ENCODE measurements around the gene FBXL7. TPM values are rescaled to one million over a fixed set of nuclear protein-coding genes. Genes with fewer than 3 reads are reported as not detected.

The FBXL7 gene
- total RNA-seq, 2 experiments from 2014 or later: not detected

DNA sequence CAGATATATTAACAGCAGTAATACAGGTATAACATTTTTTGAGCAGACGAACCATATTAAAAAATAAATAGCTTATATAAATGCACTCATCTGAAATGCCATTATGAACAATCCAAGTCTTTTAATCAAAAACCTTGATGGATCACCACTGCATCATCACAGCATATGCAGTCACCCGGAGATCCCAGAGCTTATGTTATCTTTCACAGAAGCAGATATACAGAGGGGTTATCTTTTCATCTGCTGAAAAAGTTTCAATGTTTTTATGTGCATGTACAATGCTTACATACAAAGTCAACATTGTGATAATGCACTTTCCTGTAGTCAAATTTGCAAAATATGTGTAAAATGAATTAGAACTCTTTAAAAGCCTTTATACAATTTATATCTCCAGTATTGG is 211.9 kb downstream of the FBXL7 start:
- H3K9me3 ChIP-seq (ENCODE audit: control insufficient read depth in 1 of 2, insufficient read depth in 1 of 2, low read length in 2 of 2): no peaks in the 10 kb centered on the region
- Mint-ChIP-seq H3K9me3 (peaks cover 7% of the 10 kb centered on the region), H3K27ac (no peak overlapping the region), H3K27me3 (no peaks in the 10 kb centered on the region), H3K4me3 (no peak overlapping the region), H3K4me1 (ENCODE audit: low read depth) (no peaks in the 10 kb centered on the region), H3K36me3 (ENCODE audit: low read depth) (no peaks in the 10 kb centered on the region)
- no peaks in the 10 kb centered on the region for H3K4me1 ChIP-seq (ENCODE audit: insufficient read depth, low read length)
- TF ChIP-seq, protein P1, sequence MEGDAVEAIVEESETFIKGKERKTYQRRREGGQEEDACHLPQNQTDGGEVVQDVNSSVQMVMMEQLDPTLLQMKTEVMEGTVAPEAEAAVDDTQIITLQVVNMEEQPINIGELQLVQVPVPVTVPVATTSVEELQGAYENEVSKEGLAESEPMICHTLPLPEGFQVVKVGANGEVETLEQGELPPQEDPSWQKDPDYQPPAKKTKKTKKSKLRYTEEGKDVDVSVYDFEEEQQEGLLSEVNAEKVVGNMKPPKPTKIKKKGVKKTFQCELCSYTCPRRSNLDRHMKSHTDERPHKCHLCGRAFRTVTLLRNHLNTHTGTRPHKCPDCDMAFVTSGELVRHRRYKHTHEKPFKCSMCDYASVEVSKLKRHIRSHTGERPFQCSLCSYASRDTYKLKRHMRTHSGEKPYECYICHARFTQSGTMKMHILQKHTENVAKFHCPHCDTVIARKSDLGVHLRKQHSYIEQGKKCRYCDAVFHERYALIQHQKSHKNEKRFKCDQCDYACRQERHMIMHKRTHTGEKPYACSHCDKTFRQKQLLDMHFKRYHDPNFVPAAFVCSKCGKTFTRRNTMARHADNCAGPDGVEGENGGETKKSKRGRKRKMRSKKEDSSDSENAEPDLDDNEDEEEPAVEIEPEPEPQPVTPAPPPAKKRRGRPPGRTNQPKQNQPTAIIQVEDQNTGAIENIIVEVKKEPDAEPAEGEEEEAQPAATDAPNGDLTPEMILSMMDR (IDR thresholded peaks at IDR 0.05): no peak
- no peak for DNase-seq
- intact Hi-C loops (cut with DNase I, micrococcal nuclease): no loop called here
- ChIA-PET CTCF (no interaction called here), POLR2A (no interaction called here)
- ATAC-seq (ENCODE audit: poor library complexity): no peak
- H3K27ac ChIP-seq (ENCODE audit: low read depth in 1 of 2, low read length in 2 of 2): no peak overlapping the region
- H3K4me3 ChIP-seq (ENCODE audit: low read length): no peak overlapping the region
- H3K36me3 ChIP-seq (ENCODE audit: insufficient read depth, low read length): no peaks in the 10 kb centered on the region
- no peaks in the 10 kb centered on the region for H3K27me3 ChIP-seq (ENCODE audit: control insufficient read depth in 1 of 2, insufficient read depth in 2 of 2, low read length in 2 of 2)

DNA sequence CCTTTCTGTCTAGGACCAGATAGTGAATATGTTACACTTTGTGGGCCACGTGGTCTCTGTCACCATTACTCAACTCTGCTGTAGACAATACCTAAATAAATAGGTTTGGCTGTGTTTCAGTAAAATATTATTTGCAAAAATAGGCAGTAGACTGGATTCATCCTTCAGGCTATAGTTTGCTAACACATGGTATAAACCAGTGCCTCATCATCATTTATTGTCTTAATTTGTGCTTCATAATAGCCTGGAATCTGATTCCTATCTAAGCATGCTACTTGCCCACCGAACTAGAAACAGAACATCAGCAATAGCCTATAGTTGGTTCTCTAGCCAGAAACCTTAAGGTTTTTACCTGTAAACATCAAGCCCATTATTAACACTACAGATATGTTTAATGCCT is 215.6 kb downstream of the FBXL7 start:
- intact Hi-C loops (cut with DNase I, micrococcal nuclease): no loop called here
- ChIA-PET CTCF (no interaction called here), POLR2A (no interaction called here)
- Mint-ChIP-seq H3K36me3 (ENCODE audit: low read depth) (no peaks in the 10 kb centered on the region), H3K9me3 (peaks cover 7% of the 10 kb centered on the region), H3K27ac (no peak overlapping the region), H3K4me3 (no peak overlapping the region), H3K27me3 (no peaks in the 10 kb centered on the region), H3K4me1 (ENCODE audit: low read depth) (no peaks in the 10 kb centered on the region)
- no peak overlapping the region for H3K4me3 ChIP-seq (ENCODE audit: low read length)
- H3K27ac ChIP-seq (ENCODE audit: low read depth in 1 of 2, low read length in 2 of 2): no peak overlapping the region
- no peaks in the 10 kb centered on the region for H3K4me1 ChIP-seq (ENCODE audit: insufficient read depth, low read length)
- DNase-seq: no peak
- ATAC-seq (ENCODE audit: poor library complexity): no peak
- no peaks in the 10 kb centered on the region for H3K9me3 ChIP-seq (ENCODE audit: control insufficient read depth in 1 of 2, insufficient read depth in 1 of 2, low read length in 2 of 2)
- no peaks in the 10 kb centered on the region for H3K27me3 ChIP-seq (ENCODE audit: control insufficient read depth in 1 of 2, insufficient read depth in 2 of 2, low read length in 2 of 2)
- no peaks in the 10 kb centered on the region for H3K36me3 ChIP-seq (ENCODE audit: insufficient read depth, low read length)
- TF ChIP-seq, protein P1 (IDR thresholded peaks at IDR 0.05): no peak

DNA sequence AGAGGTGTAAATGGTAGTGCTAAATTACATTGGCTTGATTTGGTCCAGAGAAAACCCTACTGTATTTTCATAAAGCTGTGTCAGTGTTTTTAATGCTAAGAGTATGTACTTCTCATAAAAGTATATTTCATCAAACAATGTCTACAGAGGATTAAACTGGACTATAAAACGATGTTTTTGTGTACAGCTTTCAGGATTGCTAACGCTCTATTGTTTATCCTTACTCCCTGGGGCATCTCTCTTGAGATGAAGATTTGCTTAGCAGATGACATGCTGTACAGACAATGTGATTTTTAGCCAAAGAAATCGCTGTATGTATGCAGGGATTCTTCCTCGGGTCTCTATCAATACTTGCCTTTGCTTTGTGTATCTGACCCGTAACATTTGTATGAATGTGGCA is 216.0 kb downstream of the FBXL7 start:
- H3K27me3 ChIP-seq (ENCODE audit: control insufficient read depth in 1 of 2, insufficient read depth in 2 of 2, low read length in 2 of 2): no peaks in the 10 kb centered on the region
- H3K4me1 ChIP-seq (ENCODE audit: insufficient read depth, low read length): no peaks in the 10 kb centered on the region
- no peak overlapping the region for H3K27ac ChIP-seq (ENCODE audit: low read depth in 1 of 2, low read length in 2 of 2)
- H3K9me3 ChIP-seq (ENCODE audit: control insufficient read depth in 1 of 2, insufficient read depth in 1 of 2, low read length in 2 of 2): no peaks in the 10 kb centered on the region
- intact Hi-C loops (cut with DNase I, micrococcal nuclease): no loop called here
- no peaks in the 10 kb centered on the region for H3K36me3 ChIP-seq (ENCODE audit: insufficient read depth, low read length)
- TF ChIP-seq, protein P1 (IDR thresholded peaks at IDR 0.05): no peak
- H3K4me1 Mint-ChIP-seq (ENCODE audit: low read depth): no peaks in the 10 kb centered on the region
- no peaks in the 10 kb centered on the region for H3K27me3 Mint-ChIP-seq
- H3K36me3 Mint-ChIP-seq (ENCODE audit: low read depth): no peaks in the 10 kb centered on the region
- DNase-seq: no peak
- H3K4me3 ChIP-seq (ENCODE audit: low read length): no peak overlapping the region
- ChIA-PET POLR2A (no interaction called here), CTCF (no interaction called here)
- ATAC-seq (ENCODE audit: poor library complexity): no peak
- H3K27ac Mint-ChIP-seq: no peak overlapping the region
- no peak overlapping the region for H3K4me3 Mint-ChIP-seq
- H3K9me3 Mint-ChIP-seq: peaks cover 6% of the 10 kb centered on the region
